AG04449 (cell line): Measurements from ENCODE around the gene CD48.

Source experiments
- CTCF ChIA-PET: fragments of 350-600 bp; formaldehyde crosslinking; extraction: SDS; loops from one replicate; lab custom pipeline; 2021; ENCODE audit warnings: antibody characterized with exemption; lab: Yijun Ruan, JAX
- POLR2A ChIA-PET: fragments of 400-600, 350-600 bp; formaldehyde crosslinking; extraction: SDS; loops from one replicate; lab custom pipeline; 2020; ENCODE audit warnings: antibody characterized with exemption, inconsistent platforms; lab: Yijun Ruan, JAX
- DNase-seq: peaks from one replicate; pipeline ENCODE4 v3.0.0-alpha.2; 2010; ENCODE audit warnings: low read depth, low spot score
- H3K4me3 ChIP-seq: 2 replicates; pipeline ENCODE4 v1.5.1; 2011; ENCODE audit warnings: low read depth, mild to moderate bottlenecking, control low read depth, low read length
- CTCF ChIP-seq: IDR thresholded peaks from one replicate; pipeline ENCODE4 v1.5.1; 2011; ENCODE audit warnings: mild to moderate bottlenecking, moderate library complexity, low read length, control low read depth, inconsistent platforms; ENCODE audit not compliant: insufficient read depth; ENCODE audit errors: missing control alignments

Gene CD48

GRCh38 chr1:160710517-160711252, 937 bp downstream of the CD48 start:
- no peak for TF ChIP-seq CTCF
- CTCF ChIA-PET = no interaction called here
- no peak overlapping the region for H3K4me3 ChIP-seq
- DNase-seq = no peak
- POLR2A ChIA-PET = no interaction called here

GRCh38 chr1:160709715-160710114, 1.9 kb downstream of the CD48 start:
- TF ChIP-seq CTCF = no peak
- CTCF ChIA-PET = no interaction called here
- DNase-seq = no peak
- no peak overlapping the region for H3K4me3 ChIP-seq
- POLR2A ChIA-PET = no interaction called here

- CTCF ChIA-PET = no interaction called here
Observed at GRCh38 chr1:160708801-160709200, 2.8 kb downstream of the CD48 start.

GRCh38 chr1:160708118-160708517, 3.5 kb downstream of the CD48 start:
- ChIA-PET CTCF (no interaction called here), POLR2A (no interaction called here)

More at GRCh38 chr1:160708801-160709200, 2.8 kb downstream of the CD48 start:
- no peak overlapping the region for H3K4me3 ChIP-seq
- TF ChIP-seq CTCF = no peak
- POLR2A ChIA-PET = no interaction called here
- no peak for DNase-seq

GRCh38 chr1:160707236-160708064, 4.2 kb downstream of the CD48 start:
- ChIA-PET CTCF (no interaction called here), POLR2A (no interaction called here)
- TF ChIP-seq CTCF = no peak
- no peak overlapping the region for H3K4me3 ChIP-seq
- DNase-seq = no peak

More at GRCh38 chr1:160708118-160708517, 3.5 kb downstream of the CD48 start:
- no peak for TF ChIP-seq CTCF
- H3K4me3 ChIP-seq = no peak overlapping the region
- no peak for DNase-seq

GRCh38 chr1:160706526-160707235, 4.9 kb downstream of the CD48 start:
- H3K4me3 ChIP-seq = no peak overlapping the region
- ChIA-PET POLR2A (no interaction called here), CTCF (no interaction called here)
- TF ChIP-seq CTCF = no peak
- no peak for DNase-seq
